Esophagus squamous epithelium (tissue), 5 donors: ENCODE data around the gene ACAA1. TPM values are rescaled to one million over a fixed set of nuclear protein-coding genes. Genes with fewer than 3 reads are reported as not detected.

Experiments
- DNase-seq: peaks from one replicate; lab custom pipeline; 2025; lab: John Stamatoyannopoulos, UW
- H3K27ac ChIP-seq, 4 donors: fragments of 200-600 bp; sonication (generic); one replicate each; pipeline ENCODE4 v1.5.1; 2016 to 2019; ENCODE audit warnings: mild to moderate bottlenecking in 1 of 4
- H3K27me3 ChIP-seq, 4 donors: fragments of 200-600 bp; sonication (generic); 1 replicate in 3 of 4; 2 replicates in 1 of 4; pipeline versions ENCODE4 v1.5.1 to v1.6.0; 2017 to 2021; ENCODE audit warnings: antibody characterized with exemption in 1 of 4
- H3K36me3 ChIP-seq, 3 donors: fragments of 200-600 bp; sonication (generic); one replicate each; pipeline ENCODE4 v1.5.1; 2016 to 2019
- H3K4me1 ChIP-seq, 3 donors: fragments of 200-600 bp; sonication (generic); one replicate each; pipeline ENCODE4 v1.5.1; 2017 to 2019
- H3K4me3 ChIP-seq, 4 donors: fragments of 200-600 bp; sonication (generic); 1 replicate in 3 of 4; 2 replicates in 1 of 4; pipeline ENCODE4 v1.5.1; 2016 to 2019; ENCODE audit warnings: mild to moderate bottlenecking in 2 of 4, moderate library complexity in 1 of 4
- H3K9me3 ChIP-seq, 3 donors: fragments of 200-600 bp; sonication (generic); one replicate each; pipeline ENCODE4 v1.5.1; 2016 to 2019
- CTCF ChIP-seq, 6 experiments: fragments of 450-650 bp in 4 of 6; fragments of 200-600 bp in 2 of 6; sonication (generic) in 2 of 6; IDR thresholded peaks; one replicate each; pipeline ENCODE4 v1.5.1; 2016 to 2019; ENCODE audit warnings: antibody characterized with exemption in 6 of 6, mild to moderate bottlenecking in 4 of 6, moderate library complexity in 4 of 6
- POLR2A ChIP-seq, 4 donors: fragments of 450-650 bp; IDR thresholded peaks; one replicate each; pipeline ENCODE4 v1.6.1; 2017; ENCODE audit warnings: antibody characterized with exemption in 4 of 4, mild to moderate bottlenecking in 4 of 4, moderate library complexity in 3 of 4
- WGBS, 2 donors: methylation state at CpG; one replicate each; pipeline ENCODE4 v1.1.5; 2018; 5-methylcytosine and 5-hydroxymethylcytosine counted together
- intact Hi-C: fragments of 100-400 bp; cut with DNase I; formaldehyde crosslinking; loops from one replicate; pipeline ENCODE4 v1.15.0; 2022
- total RNA-seq, 4 donors: library from RNA; depleted of rRNA; stranded (reverse); fragments of >200 nt; gene quantifications; one replicate each; pipeline ENCODE4 v1.1.0, GENCODE V29; 2016
- donor health status: DM: yes; HTN: yes; CAD: no.

The ACAA1 gene
- total RNA-seq, 4 donors from 2014 or later, result 63.5 to 75.2 (median 68.7) TPM

GRCh38 chr3:38117163-38117716, 19.7 kb downstream of the ACAA1 start:
- Histone ChIP-seq H3K27me3 (no peaks in the 10 kb centered on the region), H3K4me3 (no peak overlapping the region), H3K4me1 (no peaks in the 10 kb centered on the region), H3K36me3 (peaks cover 18 to 28% (median 18%) of the 10 kb centered on the region in 3 donors), H3K27ac (no peak overlapping the region), H3K9me3 (no peaks in the 10 kb centered on the region)
- TF ChIP-seq POLR2A (IDR thresholded peaks at IDR 0.05) (no peak), CTCF (IDR thresholded peaks at IDR 0.05) (no peak)
- intact Hi-C loops, result loop anchor here (10.0 kb wide), 2 partner anchors 72 to 358 kb away; no protein-coding TSS in a partner anchor
- WGBS, 2 donors, result 36 to 76% methylated on average over 6 of the region's 10 CpGs
- DNase-seq, result no peak

GRCh38 chr3:38116471-38117162, 20.3 kb downstream of the ACAA1 start:
- TF ChIP-seq POLR2A (IDR thresholded peaks at IDR 0.05) (no peak), CTCF (IDR thresholded peaks at IDR 0.05) (no peak)
- intact Hi-C loops, result loop anchor here (10.0 kb wide), 2 partner anchors 72 to 358 kb away; no protein-coding TSS in a partner anchor
- H3K27ac ChIP-seq, result no peak overlapping the region
- H3K9me3 ChIP-seq, result no peaks in the 10 kb centered on the region
- no peak for DNase-seq
- no peak overlapping the region for H3K4me3 ChIP-seq
- no peaks in the 10 kb centered on the region for H3K27me3 ChIP-seq
- peaks cover 12 to 22% (median 12%) of the 10 kb centered on the region in 3 donors for H3K36me3 ChIP-seq
- WGBS, 2 donors, result 70 to 78% methylated on average over 8 of the region's 12 CpGs
- peaks cover 0 to 1% (median 0%) of the 10 kb centered on the region in 3 donors for H3K4me1 ChIP-seq

DNA sequence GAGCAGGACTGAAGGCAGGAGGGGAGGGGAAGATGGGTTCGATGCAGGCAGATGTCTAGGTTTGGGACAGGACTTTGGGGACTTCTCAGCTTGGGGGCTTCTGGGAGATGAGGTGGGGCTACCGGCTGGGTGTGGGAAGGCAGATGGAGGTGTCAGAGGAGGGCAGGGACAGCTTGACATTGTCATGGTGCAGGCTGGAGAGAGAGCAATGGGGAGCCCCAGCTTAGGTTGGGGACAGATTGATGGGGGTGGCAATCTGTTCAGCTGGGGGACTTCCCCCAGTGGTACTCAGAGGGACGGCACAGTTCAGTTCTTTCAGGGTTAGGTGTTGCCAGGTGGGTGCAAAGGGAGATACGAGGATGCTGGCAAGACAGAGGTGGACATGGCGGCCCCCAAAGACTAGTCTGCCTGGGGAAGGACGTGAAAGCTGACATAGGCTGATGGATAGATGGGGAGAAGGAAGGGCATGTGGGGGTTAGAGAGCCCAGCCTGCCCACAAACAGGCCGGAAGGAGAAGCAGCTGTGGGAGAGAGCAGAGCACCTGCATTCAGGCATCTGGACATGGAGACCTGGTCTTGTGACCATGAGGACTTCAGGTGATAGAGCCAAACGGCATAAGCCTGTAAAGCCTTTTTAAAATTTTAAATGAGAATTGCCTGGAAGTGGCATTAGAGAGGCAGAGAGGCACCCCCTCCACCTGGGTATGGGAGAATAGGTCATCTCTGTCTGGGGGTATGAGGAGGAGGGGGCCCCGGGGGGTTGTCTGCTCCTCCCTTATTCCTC, 21.1 kb downstream of the ACAA1 start:
- Histone ChIP-seq H3K27me3 (no peaks in the 10 kb centered on the region), H3K4me3 (no peak overlapping the region), H3K27ac (no peak overlapping the region), H3K4me1 (peaks cover 0 to 8% (median 0%) of the 10 kb centered on the region in 3 donors), H3K9me3 (no peaks in the 10 kb centered on the region), H3K36me3 (peaks cover 4 to 14% (median 7%) of the 10 kb centered on the region in 3 donors)
- intact Hi-C loops, result loop anchor here (10.0 kb wide), 2 partner anchors 71 to 359 kb away; no protein-coding TSS in a partner anchor
- TF ChIP-seq CTCF (IDR thresholded peaks at IDR 0.05), result no peak
- TF ChIP-seq POLR2A (IDR thresholded peaks at IDR 0.05), result no peak
- 58% methylated on average over 8 to 9 of the region's 9 CpGs for WGBS, 2 donors
- DNase-seq, result no peak

DNA sequence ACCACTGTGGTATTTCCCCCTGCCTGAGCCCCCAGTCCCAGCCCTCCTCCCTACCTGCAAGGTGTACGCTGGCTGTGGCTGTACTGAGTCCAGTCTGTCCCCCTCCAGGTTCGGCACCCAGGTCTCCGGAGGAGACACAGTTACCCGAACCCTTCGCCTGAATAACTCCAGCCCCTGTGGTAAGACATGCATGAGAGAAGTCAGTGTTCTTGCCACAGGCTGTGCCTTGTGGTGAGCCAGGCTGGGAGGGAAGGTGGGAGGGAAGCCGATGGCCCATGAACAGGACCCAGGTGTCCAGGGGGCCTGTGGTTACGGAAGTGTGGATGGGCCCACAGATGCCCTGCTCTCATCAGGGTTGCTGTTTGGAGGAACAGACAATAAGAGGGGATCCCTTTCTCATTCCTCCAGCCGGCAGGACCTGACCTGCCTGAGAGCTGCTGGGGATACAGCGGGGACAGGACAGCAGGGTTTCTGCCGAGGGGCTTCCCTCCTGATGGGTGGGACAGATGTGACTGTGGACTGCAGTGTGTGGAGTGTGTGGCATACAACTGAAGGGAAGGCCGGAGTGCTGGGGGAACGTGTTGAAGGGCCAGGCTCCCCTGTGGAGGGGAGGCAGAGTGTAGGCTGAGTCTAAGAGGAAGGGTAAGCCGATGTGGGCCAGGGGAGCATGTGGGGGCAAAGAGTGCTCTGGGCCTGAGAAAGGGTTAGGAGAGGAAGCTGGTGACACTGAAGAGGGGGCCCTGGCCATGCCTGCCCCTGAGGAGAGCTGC, 21.9 kb downstream of the ACAA1 start:
- intact Hi-C loops, result loop anchor here (10.0 kb wide), 2 partner anchors 70 to 360 kb away; no protein-coding TSS in a partner anchor
- H3K27me3 ChIP-seq, result no peaks in the 10 kb centered on the region
- no peak for TF ChIP-seq POLR2A (IDR thresholded peaks at IDR 0.05)
- TF ChIP-seq CTCF (IDR thresholded peaks at IDR 0.05), result no peak
- no peak overlapping the region for H3K27ac ChIP-seq
- WGBS, 2 donors, result 75 to 79% methylated on average over 7 to 8 of the region's 13 CpGs
- no peaks in the 10 kb centered on the region for H3K9me3 ChIP-seq
- H3K4me3 ChIP-seq, result no peak overlapping the region
- peaks cover 0 to 8% (median 0%) of the 10 kb centered on the region in 3 donors for H3K4me1 ChIP-seq
- peaks cover 0 to 7% (median 3%) of the 10 kb centered on the region in 3 donors for H3K36me3 ChIP-seq
- no peak for DNase-seq
